Hematopoietic multipotent progenitor cell treated with erythropoietin and hydrocortisone succinate and interleukin-3 and kit ligand, for 17 days (in vitro differentiated cells): ENCODE results near the gene ANKRD34B.
"Not testable (repeated sequence)": the region's sequence is repeated elsewhere in the genome, so short reads cannot be mapped to it uniquely, and the experiment has no call there.

Source experiments
- DNase-seq: peaks from one replicate; pipeline ENCODE4 v3.0.0-alpha.2; 2015; ENCODE audit warnings: low spot score

ANKRD34B gene

GRCh38 chr5:80569961-80570786 is at the start of gene ANKRD34B:
Gene ANKRD34B, minus strand, starts transcription at chr5:80570280. Its CDS starts 10,261 bp downstream, at chr5:80560019.
- no peak for DNase-seq

DNA sequence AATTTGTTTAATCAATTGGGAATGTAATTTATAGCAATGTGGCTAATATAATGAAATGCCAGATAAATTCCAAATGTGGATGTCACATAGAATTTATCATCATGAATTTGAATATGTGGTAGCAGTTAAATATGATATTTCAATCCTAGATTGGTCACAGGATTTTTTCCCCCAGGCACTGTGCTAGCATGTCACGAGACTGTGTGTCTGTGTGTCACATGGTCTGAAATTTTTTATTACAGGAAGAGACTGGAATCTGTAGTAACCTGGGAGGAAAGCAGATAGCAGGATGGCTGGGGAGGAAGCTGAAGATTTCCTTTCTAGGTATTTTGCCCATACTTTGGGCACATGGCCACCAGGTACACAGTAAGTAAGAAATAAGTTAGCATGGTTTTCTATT is 49.0 kb upstream of the ANKRD34B start:
- DNase-seq: no peak

DNA sequence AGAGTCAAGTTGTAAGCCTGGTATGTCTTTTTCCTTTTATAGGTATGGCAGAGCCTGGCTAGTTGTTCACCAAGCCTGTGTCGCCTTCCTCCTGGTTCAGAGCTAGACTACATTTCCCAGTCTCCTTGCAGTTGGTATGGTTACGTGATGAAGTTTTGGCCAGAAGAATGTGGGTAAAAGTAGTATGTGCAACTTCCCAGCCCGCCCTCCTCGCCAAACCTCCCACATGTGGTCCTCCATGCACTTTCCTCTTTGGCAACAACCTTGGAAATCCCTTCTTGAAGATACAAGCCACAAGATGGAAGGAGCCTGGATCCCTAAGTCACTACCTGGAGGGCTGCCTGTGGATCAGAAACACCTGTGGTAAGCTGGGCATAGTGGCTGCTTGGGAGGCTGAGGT is 48.4 kb upstream of the ANKRD34B start:
- no peak for DNase-seq

- no peak for DNase-seq
Observed at GRCh38 chr5:80615266-80615914, 45.3 kb upstream of the ANKRD34B start.

GRCh38 chr5:80609692-80610091 is 39.6 kb upstream of the ANKRD34B start:
- DNase-seq: no peak

- DNase-seq: no peak
Observed at GRCh38 chr5:80608731-80609130, 38.7 kb upstream of the ANKRD34B start.

GRCh38 chr5:80607832-80608231 is 37.8 kb upstream of the ANKRD34B start:
- DNase-seq: no peak

DNA sequence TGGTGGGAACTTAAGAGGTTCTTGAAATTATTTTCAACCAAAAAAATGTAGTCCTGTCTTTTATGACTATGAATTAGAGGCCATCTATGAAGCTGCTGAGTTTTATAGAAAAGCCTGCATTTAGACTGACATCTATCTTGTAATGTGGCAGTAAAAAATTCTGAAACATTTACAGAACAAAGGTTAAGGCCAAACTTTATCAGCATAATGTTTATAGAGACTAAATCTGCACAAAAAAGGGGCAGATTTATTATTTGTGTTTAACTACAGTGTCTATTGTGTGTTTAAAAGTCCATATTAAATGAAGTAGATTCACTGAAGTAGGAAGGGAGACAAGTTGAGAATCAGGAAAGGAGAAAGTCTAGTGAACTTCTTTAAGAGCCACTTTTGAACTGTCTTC is 37.3 kb upstream of the ANKRD34B start:
- DNase-seq: no peak

DNA sequence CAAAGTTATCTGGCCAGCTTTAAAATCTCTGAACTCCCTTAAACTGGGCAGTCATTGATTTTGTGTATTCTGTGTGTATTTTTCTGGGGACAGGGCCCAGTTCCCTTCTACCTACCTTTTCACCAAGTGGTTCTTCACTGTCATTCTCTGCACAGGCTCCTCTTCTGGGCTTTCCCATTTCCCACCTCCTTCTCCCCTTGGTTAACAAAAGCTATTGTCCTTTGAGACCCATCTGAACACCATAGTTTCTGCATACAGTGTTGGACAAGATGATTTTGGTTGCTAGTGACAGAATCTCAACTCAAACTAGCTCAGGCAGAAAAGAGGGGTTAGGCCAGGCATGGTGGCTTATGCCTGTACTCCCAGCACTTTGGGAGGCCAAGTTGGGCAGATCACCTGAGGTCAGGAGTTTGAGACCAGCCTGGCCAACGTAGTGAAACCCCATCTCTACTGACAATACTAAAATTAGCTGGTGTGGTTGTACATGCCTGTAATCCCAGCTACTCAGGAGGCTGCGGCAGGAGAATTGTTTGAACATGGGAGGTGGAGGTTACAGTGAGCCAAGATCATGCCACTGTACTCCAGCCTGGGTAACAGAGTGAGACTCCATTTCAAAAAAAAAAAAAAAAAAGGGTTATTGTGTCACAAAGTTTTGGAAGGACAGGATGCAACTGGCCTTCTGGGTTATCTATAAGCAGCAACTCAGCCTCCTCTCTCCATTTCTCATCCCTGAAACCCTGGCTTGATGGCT is 31.0 kb upstream of the ANKRD34B start:
- no peak for DNase-seq

GRCh38 chr5:80597500-80597899 is 27.4 kb upstream of the ANKRD34B start:
- no peak for DNase-seq

DNA sequence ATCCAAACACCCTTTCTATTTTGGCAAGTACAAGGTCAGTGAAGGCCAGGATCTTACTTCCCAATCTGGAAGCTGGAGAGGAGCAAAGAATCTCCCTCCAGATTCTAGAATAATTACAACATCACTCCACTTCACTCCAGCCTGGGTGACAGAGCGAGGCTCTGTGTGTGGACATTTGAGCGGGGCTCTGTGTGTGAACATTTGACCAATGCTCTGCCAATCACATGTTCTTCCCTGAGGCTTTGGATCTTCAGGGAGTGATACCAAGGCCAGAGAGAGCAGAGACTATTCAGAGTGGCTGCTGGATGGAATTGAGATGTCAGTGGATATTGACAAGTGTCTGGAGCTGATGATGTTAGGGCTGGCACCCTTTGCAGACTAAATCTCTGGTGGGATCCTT is 24.7 kb upstream of the ANKRD34B start:
- no peak for DNase-seq

- DNase-seq: no peak
Observed at GRCh38 chr5:80592761-80593160, 22.7 kb upstream of the ANKRD34B start.

DNA sequence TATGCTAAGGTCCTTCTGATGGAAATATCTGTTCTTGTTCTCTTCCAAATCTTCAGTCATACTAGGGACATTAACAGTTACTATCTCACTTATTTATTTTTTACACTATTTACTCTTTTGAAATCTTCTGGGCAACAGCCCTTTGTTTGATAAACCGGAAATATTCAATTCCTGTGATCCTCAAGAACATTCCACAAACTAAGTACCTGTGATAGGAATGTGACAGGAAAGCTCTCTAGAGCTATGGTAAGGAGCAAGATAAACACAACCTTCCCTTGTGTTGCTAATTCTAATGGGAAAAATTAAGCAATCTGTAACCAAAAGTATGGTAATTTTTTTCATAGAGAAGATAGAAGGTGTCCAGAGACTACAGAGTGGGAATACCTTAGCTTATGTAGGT is 22.0 kb upstream of the ANKRD34B start:
- no peak for DNase-seq

DNA sequence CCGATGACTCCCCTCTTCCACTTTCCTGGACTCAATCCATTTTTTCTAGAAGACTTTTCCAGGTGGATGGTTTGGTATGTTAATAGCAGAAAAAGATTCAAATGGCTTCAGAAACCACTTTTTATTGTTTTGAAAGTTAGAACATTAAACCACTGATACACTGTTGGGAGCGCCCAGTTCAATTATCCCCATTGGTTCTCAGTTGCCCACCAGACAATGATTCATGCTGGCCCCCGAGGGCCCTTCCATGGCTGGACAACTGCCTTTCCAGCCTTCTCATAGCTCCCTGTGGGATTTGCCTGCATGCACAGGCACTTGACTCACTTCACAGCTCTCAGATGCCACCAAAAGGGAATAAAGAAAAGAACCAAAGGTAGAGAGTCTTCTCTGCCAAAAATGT is 21.3 kb upstream of the ANKRD34B start:
- no peak for DNase-seq

GRCh38 chr5:80590766-80591165 is 20.7 kb upstream of the ANKRD34B start:
- DNase-seq: no peak

- DNase-seq: no peak
Observed at GRCh38 chr5:80588858-80589540, 18.9 kb upstream of the ANKRD34B start.

GRCh38 chr5:80584770-80585169 is 14.7 kb upstream of the ANKRD34B start:
- no peak for DNase-seq

- not testable (repeated sequence) for DNase-seq
Observed at GRCh38 chr5:80580291-80580690, 10.2 kb upstream of the ANKRD34B start.

DNA sequence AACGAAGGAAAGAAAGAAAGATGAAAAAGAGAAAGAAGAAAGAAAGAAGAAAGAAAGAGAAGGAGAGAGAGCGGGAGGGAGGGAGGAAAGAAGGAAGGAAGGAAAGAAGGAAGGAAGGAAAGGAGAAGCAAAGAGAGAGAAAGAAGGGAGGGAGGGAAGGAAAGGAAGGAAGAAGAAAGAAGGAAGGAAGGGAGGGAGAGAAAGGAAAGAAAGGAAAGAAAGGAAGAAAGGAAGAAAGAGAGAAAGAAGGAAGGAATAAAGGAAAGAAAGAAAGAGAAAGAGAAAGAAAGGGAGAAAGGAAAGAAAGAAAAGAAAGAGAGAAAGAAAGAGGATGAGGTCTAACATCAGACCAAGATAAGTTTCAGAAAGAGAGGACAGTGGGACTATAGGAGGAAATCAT is 9.0 kb upstream of the ANKRD34B start:
- DNase-seq: no peak

- no peak for DNase-seq
Observed at GRCh38 chr5:80577707-80578106, 7.6 kb upstream of the ANKRD34B start.

- no peak for DNase-seq
Observed at GRCh38 chr5:80576383-80576782, 6.3 kb upstream of the ANKRD34B start.

DNA sequence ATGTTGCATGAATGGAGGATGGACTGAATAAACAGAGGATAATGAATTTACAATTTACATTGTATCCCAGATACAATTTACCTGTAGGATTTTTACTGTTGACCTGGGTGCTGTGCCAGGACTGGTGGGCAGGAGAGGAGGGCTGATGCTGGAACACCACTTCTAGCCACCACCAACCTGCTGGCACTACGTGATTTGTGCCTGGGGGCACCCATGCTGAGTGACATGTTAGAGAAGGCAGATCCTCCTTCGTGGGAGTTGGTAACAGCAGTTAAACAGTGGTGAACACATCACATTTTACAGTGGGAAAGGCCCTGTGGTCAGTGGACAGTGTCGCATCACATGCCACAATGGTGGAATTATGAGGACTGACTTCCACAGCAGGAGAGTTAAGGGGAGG is 3.0 kb upstream of the ANKRD34B start:
- DNase-seq: no peak
